Panc1 (cell line): ENCODE measurements around the gene KLHL8. TPM values are rescaled to one million over a fixed set of nuclear protein-coding genes. Genes with fewer than 3 reads are reported as not detected.

Experiments
- ATAC-seq: fragments of 200-7000 bp; cut with Tn5 transposase; 2 replicates; pipeline ENCODE4 v1.9.1; 2020; ENCODE audit warnings: mild to moderate bottlenecking, moderate library complexity
- BruUV-seq: library from RNA; stranded (reverse); fragments of 400-500 nt; replicated peaks from 2 replicates; lab custom pipeline; 2021; lab: Mats Ljungman, UMichigan
- CTCF ChIA-PET: fragments of 300-600 bp; sonication (Branson Sonifier 250); formaldehyde crosslinking; loops from one replicate; lab custom pipeline; 2022; ENCODE audit warnings: antibody characterized with exemption; lab: Charles Lee
- POLR2A ChIA-PET: fragments of 300-600 bp; sonication (Branson Sonifier 250); formaldehyde crosslinking; loops from one replicate; lab custom pipeline; 2022; ENCODE audit warnings: antibody characterized with exemption; lab: Charles Lee
- DNase-seq: peaks from one replicate; pipeline ENCODE4 v3.0.0-alpha.2; 2010; ENCODE audit warnings: low read depth, low spot score
- H3K27ac ChIP-seq: 2 replicates; pipeline ENCODE4 v1.5.1; 2011; ENCODE audit warnings: mild to moderate bottlenecking, low read length, inconsistent platforms
- H3K27me3 ChIP-seq: fragments of 200-500 bp; sonication (Bioruptor generic); 2 replicates; pipeline ENCODE4 v1.6.0; 2014; ENCODE audit warnings: low read length, inconsistent platforms; ENCODE audit not compliant: control insufficient read depth, insufficient read depth
- H3K36me3 ChIP-seq: fragments of 200-500 bp; sonication (Bioruptor generic); 2 replicates; pipeline ENCODE4 v1.5.1; 2014; ENCODE audit warnings: inconsistent platforms, mild to moderate bottlenecking, low read length, moderate library complexity; ENCODE audit not compliant: control insufficient read depth, insufficient read depth
- H3K4me1 ChIP-seq: 2 replicates; pipeline ENCODE4 v1.5.1; 2011; ENCODE audit warnings: inconsistent platforms, mild to moderate bottlenecking, low read length, moderate library complexity; ENCODE audit not compliant: control insufficient read depth, insufficient read depth
- H3K4me3 ChIP-seq, 2 experiments: 2 replicates each; pipeline ENCODE4 v1.5.1; 2011 to 2012; ENCODE audit warnings: low read depth in 2 of 2, low read length in 2 of 2, mild to moderate bottlenecking in 2 of 2, inconsistent platforms in 1 of 2, moderate library complexity in 1 of 2
- H3K9me3 ChIP-seq: fragments of 200-500 bp; sonication (Bioruptor generic); 2 replicates; pipeline ENCODE4 v1.5.1; 2014; ENCODE audit warnings: low read depth, mild to moderate bottlenecking, inconsistent platforms, low read length, moderate library complexity; ENCODE audit not compliant: control insufficient read depth, insufficient read depth
- CTCF ChIP-seq: fragments of 450-650 bp; IDR thresholded peaks from 2 replicates; pipeline ENCODE4 v1.5.1; 2017; ENCODE audit warnings: mild to moderate bottlenecking
- POLR2AphosphoS5 ChIP-seq: IDR thresholded peaks from 2 replicates; pipeline ENCODE4 v1.6.1; 2012; ENCODE audit warnings: mild to moderate bottlenecking, low read depth, low read length, moderate library complexity
- REST ChIP-seq, 2 experiments: IDR thresholded peaks; 2 replicates each; pipeline ENCODE4 v1.6.1; 2011 to 2012; ENCODE audit warnings: low read depth in 2 of 2, control low read depth in 1 of 2, low read length in 1 of 2, mild to moderate bottlenecking in 1 of 2, moderate library complexity in 1 of 2; ENCODE audit not compliant: insufficient read depth in 1 of 2
- SIN3A ChIP-seq: IDR thresholded peaks from 2 replicates; pipeline ENCODE4 v1.6.1; 2012; ENCODE audit warnings: low read depth, mild to moderate bottlenecking, low read length, moderate library complexity, borderline replicate concordance; ENCODE audit not compliant: insufficient read depth
- TCF7L2 ChIP-seq: IDR thresholded peaks from 2 replicates; pipeline ENCODE4 v1.6.1; 2011; ENCODE audit warnings: mild to moderate bottlenecking, low read depth, low read length, inconsistent platforms
- in situ Hi-C: cut with HindIII; loops from 2 replicates; pipeline ENCODE4 v1.10.0; 2016; ENCODE audit warnings: low sequenced_read_pairs, low pct_unique_long_range_greater_than_20kb
- intact Hi-C: fragments of 100-400 bp; cut with micrococcal nuclease; formaldehyde crosslinking; loops from one replicate; pipeline ENCODE4 v1.10.0; 2022; ENCODE audit not compliant: unreplicated experiment
- total RNA-seq: library from RNA; stranded (reverse); gene quantifications from one replicate; pipeline ENCODE4 v1.2.1, GENCODE V29; 2021; ENCODE audit not compliant: unreplicated experiment

Gene KLHL8
- total RNA-seq, 1 experiment from 2014 or later, result 9.0 TPM

GRCh38 chr4:87243426-87244053, 23.1 kb upstream of the KLHL8 start:
- CTCF ChIA-PET, result no interaction called here
- no peaks in the 10 kb centered on the region for H3K27me3 ChIP-seq
- no peak overlapping the region for H3K4me3 ChIP-seq
- no peak overlapping the region for H3K27ac ChIP-seq
- no peaks in the 10 kb centered on the region for H3K4me1 ChIP-seq
- TF ChIP-seq REST (IDR thresholded peaks at IDR 0.05; ENCODE audit: insufficient read depth in 1 of 2, low read depth in 2 of 2, low read length in 1 of 2) (no peak), POLR2AphosphoS5 (no peak), SIN3A (no peak), TCF7L2 (no peak), CTCF (no peak)
- POLR2A ChIA-PET, result no interaction called here
- no peak for DNase-seq
- no TSS peak for BruUV-seq
- no peak for ATAC-seq
- intact Hi-C loops (no loop called here), in situ Hi-C loops (no loop called here)
- H3K9me3 ChIP-seq, result 0 out of 2 replicates have a peak, but pooled peaks cover 3% of the 10 kb centered on the region
- H3K36me3 ChIP-seq, result no peaks in the 10 kb centered on the region

GRCh38 chr4:87241336-87241735, 20.9 kb upstream of the KLHL8 start:
- no TSS peak for BruUV-seq
- intact Hi-C loops (no loop called here), in situ Hi-C loops (no loop called here)
- ChIA-PET CTCF (no interaction called here), POLR2A (no interaction called here)
- Histone ChIP-seq H3K36me3 (no peaks in the 10 kb centered on the region), H3K27ac (no peak overlapping the region), H3K4me1 (no peaks in the 10 kb centered on the region), H3K9me3 (0 out of 2 replicates have a peak, but pooled peaks cover 3% of the 10 kb centered on the region), H3K4me3 (no peak overlapping the region), H3K27me3 (no peaks in the 10 kb centered on the region)
- DNase-seq (no peak), ATAC-seq (no peak)
- TF ChIP-seq CTCF, result no peak
